BJ (cell line): ENCODE data around the gene NRCAM. TPM values are rescaled to one million over a fixed set of nuclear protein-coding genes. Genes with fewer than 3 reads are reported as not detected.

Experiments
- CTCF ChIA-PET: fragments of 350-600 bp; formaldehyde crosslinking; extraction: SDS; loops from one replicate; lab custom pipeline; 2021; ENCODE audit warnings: antibody characterized with exemption, inconsistent platforms; lab: Yijun Ruan, JAX
- POLR2A ChIA-PET: fragments of 300-600 bp; sonication (Branson Sonifier 250); formaldehyde crosslinking; extraction: SDS; loops from one replicate; lab custom pipeline; 2021; ENCODE audit warnings: antibody characterized with exemption; lab: Charles Lee
- DNase-seq: peaks from one replicate; pipeline ENCODE4 v3.0.0-alpha.2; 2011; ENCODE audit warnings: low read depth
- H3K27me3 ChIP-seq: 2 replicates; pipeline ENCODE4 v1.6.0; 2011; ENCODE audit warnings: low read length; ENCODE audit not compliant: control insufficient read depth, insufficient read depth
- H3K36me3 ChIP-seq: 2 replicates; pipeline ENCODE4 v1.5.1; 2011; ENCODE audit warnings: low read length; ENCODE audit not compliant: control insufficient read depth, insufficient read depth
- H3K4me3 ChIP-seq: 2 replicates; pipeline ENCODE4 v1.5.1; 2011; ENCODE audit warnings: low read depth, mild to moderate bottlenecking, control low read depth, low read length
- polyA plus RNA-seq: library from polyadenylated mRNA; depleted of rRNA; stranded (reverse); fragments of >200 nt; gene quantifications from 2 replicates; pipeline ENCODE4 v1.2.3, GENCODE V29; 2011
- TF ChIP-seq, protein P1 (sequence below): IDR thresholded peaks from 2 replicates; pipeline ENCODE4 v1.5.1; 2011; ENCODE audit warnings: low read depth, mild to moderate bottlenecking, control low read depth, inconsistent platforms, low read length, moderate library complexity; ENCODE audit not compliant: insufficient read depth

Gene NRCAM
- polyA plus RNA-seq, 1 experiment: 1.1 TPM

GRCh38 chr7:108486291-108486966 is 30.2 kb upstream of the NRCAM start:
- DNase-seq: no peak
- Histone ChIP-seq H3K4me3 (no peak overlapping the region), H3K27me3 (no peaks in the 10 kb centered on the region), H3K36me3 (no peaks in the 10 kb centered on the region; the same call in 1 of the 2 replicates)
- TF ChIP-seq, protein P1, sequence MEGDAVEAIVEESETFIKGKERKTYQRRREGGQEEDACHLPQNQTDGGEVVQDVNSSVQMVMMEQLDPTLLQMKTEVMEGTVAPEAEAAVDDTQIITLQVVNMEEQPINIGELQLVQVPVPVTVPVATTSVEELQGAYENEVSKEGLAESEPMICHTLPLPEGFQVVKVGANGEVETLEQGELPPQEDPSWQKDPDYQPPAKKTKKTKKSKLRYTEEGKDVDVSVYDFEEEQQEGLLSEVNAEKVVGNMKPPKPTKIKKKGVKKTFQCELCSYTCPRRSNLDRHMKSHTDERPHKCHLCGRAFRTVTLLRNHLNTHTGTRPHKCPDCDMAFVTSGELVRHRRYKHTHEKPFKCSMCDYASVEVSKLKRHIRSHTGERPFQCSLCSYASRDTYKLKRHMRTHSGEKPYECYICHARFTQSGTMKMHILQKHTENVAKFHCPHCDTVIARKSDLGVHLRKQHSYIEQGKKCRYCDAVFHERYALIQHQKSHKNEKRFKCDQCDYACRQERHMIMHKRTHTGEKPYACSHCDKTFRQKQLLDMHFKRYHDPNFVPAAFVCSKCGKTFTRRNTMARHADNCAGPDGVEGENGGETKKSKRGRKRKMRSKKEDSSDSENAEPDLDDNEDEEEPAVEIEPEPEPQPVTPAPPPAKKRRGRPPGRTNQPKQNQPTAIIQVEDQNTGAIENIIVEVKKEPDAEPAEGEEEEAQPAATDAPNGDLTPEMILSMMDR: no peak
- CTCF ChIA-PET: interaction anchor here (3.2 kb wide), 1 partner anchor 11 kb away, joined by 16 read pairs; no protein-coding TSS in a partner anchor
- POLR2A ChIA-PET: no interaction called here

GRCh38 chr7:108484137-108484536 is 27.9 kb upstream of the NRCAM start:
- DNase-seq: no peak
- TF ChIP-seq, protein P1: no peak
- ChIA-PET POLR2A (no interaction called here), CTCF (interaction anchor here (2.4 kb wide), 1 partner anchor 13 kb away, joined by 7 read pairs; no protein-coding TSS in a partner anchor)
- no peak overlapping the region for H3K4me3 ChIP-seq
- H3K27me3 ChIP-seq: no peaks in the 10 kb centered on the region
- no peaks in the 10 kb centered on the region for H3K36me3 ChIP-seq

DNA sequence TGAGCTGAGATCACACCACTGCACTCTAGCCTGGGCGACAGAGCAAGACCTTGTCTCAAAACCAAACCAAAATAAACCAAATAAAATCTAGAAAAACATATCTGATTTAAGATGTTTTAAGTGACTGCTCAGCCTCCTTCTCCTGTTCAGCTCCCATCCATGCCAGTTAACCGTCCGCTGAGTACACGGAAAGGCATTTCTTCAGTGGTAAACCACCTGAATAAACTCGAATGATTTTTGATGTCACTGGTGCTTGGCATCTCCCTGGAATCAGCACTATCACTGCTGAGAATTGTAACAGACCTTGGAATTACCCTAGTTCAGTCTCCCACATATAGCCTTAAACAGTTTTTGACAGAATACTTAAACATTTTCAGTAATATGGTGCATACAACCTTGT is 24.1 kb upstream of the NRCAM start:
- POLR2A ChIA-PET: interaction anchor here (0.5 kb wide), 1 partner anchor 123 kb away, joined by 5 read pairs; no protein-coding TSS in a partner anchor
- no peak for DNase-seq
- Histone ChIP-seq H3K27me3 (no peaks in the 10 kb centered on the region), H3K4me3 (no peak overlapping the region), H3K36me3 (0 out of 2 replicates have a peak, but pooled peaks cover 1% of the 10 kb centered on the region)
- CTCF ChIA-PET: interaction anchor here (0.6 kb wide), 1 partner anchor 17 kb away, joined by 3 read pairs; no protein-coding TSS in a partner anchor
- TF ChIP-seq, protein P1: no peak

GRCh38 chr7:108479751-108480150 is 23.5 kb upstream of the NRCAM start:
- TF ChIP-seq, protein P1: no peak
- CTCF ChIA-PET: interaction anchor here (0.6 to 1.4 kb wide), 3 partner anchors 17 to 19 kb away, joined by 3 read pairs; no protein-coding TSS in a partner anchor

GRCh38 chr7:108479118-108479517 is 22.9 kb upstream of the NRCAM start:
- ChIA-PET POLR2A (no interaction called here), CTCF (interaction anchor here (0.8 to 1.4 kb wide), 2 partner anchors 18 to 20 kb away, joined by 3 read pairs; no protein-coding TSS in a partner anchor)
- TF ChIP-seq, protein P1: no peak
- Histone ChIP-seq H3K4me3 (no peak overlapping the region), H3K36me3 (0 out of 2 replicates have a peak, but pooled peaks cover 1% of the 10 kb centered on the region), H3K27me3 (no peaks in the 10 kb centered on the region)
- DNase-seq: no peak

More at GRCh38 chr7:108479751-108480150, 23.5 kb upstream of the NRCAM start:
- POLR2A ChIA-PET: interaction anchor here (0.5 kb wide), 1 partner anchor 123 kb away, joined by 5 read pairs; no protein-coding TSS in a partner anchor
- Histone ChIP-seq H3K4me3 (no peak overlapping the region), H3K27me3 (no peaks in the 10 kb centered on the region), H3K36me3 (0 out of 2 replicates have a peak, but pooled peaks cover 1% of the 10 kb centered on the region)
- DNase-seq: no peak
